ENCODE data around the gene NBEA. TPM values are rescaled to one million over a fixed set of nuclear protein-coding genes. Genes with fewer than 3 reads are reported as not detected.

Gene NBEA
- total RNA-seq, 4 donors from 2014 or later, result 4.4 to 6.2 (median 5.5) TPM

- TF ChIP-seq CTCF (IDR thresholded peaks at IDR 0.05; ENCODE audit: low read depth), result no peak
Measured at GRCh38 chr13:35354882-35355281, 412.8 kb downstream of the NBEA start.

GRCh38 chr13:35356572-35356971 is 414.5 kb downstream of the NBEA start:
- no peak for TF ChIP-seq CTCF (IDR thresholded peaks at IDR 0.05; ENCODE audit: low read depth)

GRCh38 chr13:35365883-35366282 is 423.8 kb downstream of the NBEA start:
- no peak for TF ChIP-seq CTCF (IDR thresholded peaks at IDR 0.05; ENCODE audit: low read depth)

GRCh38 chr13:35367586-35367985 is 425.5 kb downstream of the NBEA start:
- TF ChIP-seq CTCF (IDR thresholded peaks at IDR 0.05; ENCODE audit: low read depth), result no peak

GRCh38 chr13:35378939-35379338 is 436.9 kb downstream of the NBEA start:
- no peak for TF ChIP-seq CTCF (IDR thresholded peaks at IDR 0.05; ENCODE audit: low read depth)

- TF ChIP-seq CTCF (IDR thresholded peaks at IDR 0.05; ENCODE audit: low read depth), result no peak
Measured at GRCh38 chr13:35379663-35380062, 437.6 kb downstream of the NBEA start.

- no peak for TF ChIP-seq CTCF (IDR thresholded peaks at IDR 0.05; ENCODE audit: low read depth)
Measured at GRCh38 chr13:35387682-35388250, 445.7 kb downstream of the NBEA start.
